Measurements from ENCODE around the gene HMX1.

HMX1 gene

GRCh38 chr4:8846826-8847225 is 24.8 kb downstream of the HMX1 start:
- H3K36me3 Mint-ChIP-seq (ENCODE audit: low read depth) = no peaks in the 10 kb centered on the region
- H3K27me3 Mint-ChIP-seq (ENCODE audit: low read depth, poor library complexity) = peaks cover 41% of the 10 kb centered on the region
- DNase-seq = no peak
- H3K27ac Mint-ChIP-seq = no peak overlapping the region
- H3K4me1 Mint-ChIP-seq = no peaks in the 10 kb centered on the region
- TF ChIP-seq CTCF (IDR thresholded peaks at IDR 0.05) = no peak
- H3K4me3 Mint-ChIP-seq = no peak overlapping the region
- H3K9me3 Mint-ChIP-seq = no peaks in the 10 kb centered on the region

- no peak overlapping the region for H3K27ac Mint-ChIP-seq
- no peaks in the 10 kb centered on the region for H3K36me3 Mint-ChIP-seq (ENCODE audit: low read depth)
- no peak for DNase-seq
- no peak for TF ChIP-seq CTCF (IDR thresholded peaks at IDR 0.05)
- H3K4me3 Mint-ChIP-seq = no peak overlapping the region
- H3K4me1 Mint-ChIP-seq = no peaks in the 10 kb centered on the region
- peaks cover 39% of the 10 kb centered on the region for H3K27me3 Mint-ChIP-seq (ENCODE audit: low read depth, poor library complexity)
- H3K9me3 Mint-ChIP-seq = no peaks in the 10 kb centered on the region
Observed at GRCh38 chr4:8846046-8846720, 25.5 kb downstream of the HMX1 start.

GRCh38 chr4:8844976-8845690 is 26.5 kb downstream of the HMX1 start:
- Mint-ChIP-seq H3K9me3 (no peaks in the 10 kb centered on the region), H3K4me1 (peaks cover under 1% of the 10 kb centered on the region), H3K4me3 (no peak overlapping the region), H3K36me3 (ENCODE audit: low read depth) (no peaks in the 10 kb centered on the region), H3K27me3 (ENCODE audit: low read depth, poor library complexity) (peaks cover 40% of the 10 kb centered on the region), H3K27ac (no peak overlapping the region)
- no peak for TF ChIP-seq CTCF (IDR thresholded peaks at IDR 0.05)
- DNase-seq = no peak

- TF ChIP-seq CTCF (IDR thresholded peaks at IDR 0.05) = no peak
- Mint-ChIP-seq H3K27me3 (ENCODE audit: low read depth, poor library complexity) (peaks cover 36% of the 10 kb centered on the region), H3K36me3 (ENCODE audit: low read depth) (no peaks in the 10 kb centered on the region), H3K4me3 (no peak overlapping the region), H3K9me3 (no peaks in the 10 kb centered on the region), H3K27ac (no peak overlapping the region), H3K4me1 (peaks cover 4% of the 10 kb centered on the region)
- no peak for DNase-seq
Observed at GRCh38 chr4:8843597-8843996, 28.0 kb downstream of the HMX1 start.

- TF ChIP-seq CTCF (IDR thresholded peaks at IDR 0.05) = no peak
- DNase-seq = no peak
- Mint-ChIP-seq H3K9me3 (no peaks in the 10 kb centered on the region), H3K27ac (no peak overlapping the region), H3K4me3 (no peak overlapping the region), H3K36me3 (ENCODE audit: low read depth) (no peaks in the 10 kb centered on the region), H3K4me1 (peaks cover 7% of the 10 kb centered on the region), H3K27me3 (ENCODE audit: low read depth, poor library complexity) (peaks cover 29% of the 10 kb centered on the region)
Observed at GRCh38 chr4:8842614-8843013, 29.0 kb downstream of the HMX1 start.
